ENCODE data around the gene NUP43.

DNA sequence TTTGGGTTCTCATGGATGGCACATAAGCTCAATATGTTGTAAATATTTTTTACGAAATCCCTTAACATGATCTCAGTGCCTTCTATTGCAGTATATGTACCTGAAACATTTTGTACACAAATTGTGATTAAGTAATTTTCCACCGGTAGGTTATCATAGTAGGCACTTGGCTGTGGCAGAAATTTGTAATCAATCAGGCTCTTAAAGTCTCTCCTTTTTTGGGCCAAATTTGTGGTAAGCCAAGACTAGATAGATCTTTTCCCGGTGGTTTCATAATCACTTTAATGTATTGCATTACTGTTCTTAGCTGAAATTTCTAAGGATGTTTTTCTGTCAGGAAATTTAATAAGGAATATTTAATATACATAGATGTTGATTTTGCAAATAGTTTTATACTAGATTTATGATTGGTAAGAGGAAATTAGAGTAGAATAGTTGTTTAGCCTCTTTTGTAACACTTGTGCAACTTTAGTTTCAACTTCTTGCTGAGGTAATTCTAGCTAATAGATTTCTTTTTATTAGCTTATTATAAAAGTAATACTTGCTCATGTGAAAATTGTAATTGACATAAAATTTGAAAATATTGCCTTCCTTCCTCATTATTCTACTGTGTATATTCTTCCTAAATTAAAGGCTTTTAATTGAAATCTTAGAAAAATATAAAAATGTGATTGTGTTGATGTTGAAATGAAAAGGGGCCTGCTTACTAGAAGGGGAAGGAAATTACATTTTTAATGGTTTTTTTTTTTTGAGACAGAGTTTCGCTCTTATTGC is 6.5 kb upstream of the NUP43 start:
- TF ChIP-seq POLR2AphosphoS5 (IDR thresholded peaks at IDR 0.05; ENCODE audit: borderline replicate concordance, low read depth, low read length) (no peak), EZH2 (IDR thresholded peaks at IDR 0.05) (no peak), FOXP2 (optimal IDR thresholded peaks at IDR 0.05; ENCODE audit: control extremely low read depth, extremely low read length, insufficient read depth) (no peak)

Measured in SK-N-MC (cell line).